ENCODE data around the gene ATP2C2. TPM values are rescaled to one million over a fixed set of nuclear protein-coding genes. Genes with fewer than 3 reads are reported as not detected.
"Not testable (repeated sequence)": the region's sequence is repeated elsewhere in the genome, so short reads cannot be mapped to it uniquely, and the experiment has no call there.

The ATP2C2 gene
- total RNA-seq, 4 donors from 2014 or later, result 0.86 TPM; not detected in 3

DNA sequence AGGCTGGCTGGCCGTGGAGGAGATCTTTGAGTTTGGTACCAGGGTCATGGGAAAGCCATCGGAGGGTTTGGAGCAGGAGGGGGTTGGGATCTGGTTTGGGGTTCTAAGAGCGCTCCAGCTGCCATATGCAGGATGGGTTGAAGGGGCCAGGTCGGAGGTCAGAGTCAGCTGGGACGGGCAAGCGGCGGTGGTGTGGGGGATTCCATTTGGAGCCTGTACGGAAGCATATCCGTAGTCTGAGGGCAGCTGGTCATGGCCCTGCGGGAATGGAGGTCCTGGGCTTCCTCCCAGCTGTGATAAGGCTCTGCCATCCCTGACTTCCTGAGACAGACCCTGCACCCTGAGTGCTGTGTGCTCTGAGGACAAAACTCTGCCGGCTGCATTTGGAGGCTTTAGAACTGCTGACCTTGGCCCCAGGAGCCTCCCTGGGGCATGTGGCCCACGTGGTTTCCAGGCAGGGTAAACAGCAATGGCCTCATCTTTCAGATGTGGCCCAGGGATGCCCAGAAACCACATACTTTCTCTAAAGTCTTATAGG lies 46.5 kb downstream of the ATP2C2 start:
- Histone ChIP-seq H3K36me3 (no peaks in the 10 kb centered on the region), H3K9me3 (no peaks in the 10 kb centered on the region), H3K4me1 (no peaks in the 10 kb centered on the region), H3K4me3 (no peak overlapping the region), H3K27me3 (peaks cover 0 to 15% (median 0%) of the 10 kb centered on the region in 4 donors), H3K27ac (replicated peaks in 1 of 4) (no peak overlapping the region)
- intact Hi-C loops (cut with DNase I), result no loop called here
- 59% methylated on average over 11 of the region's 12 CpGs for WGBS
- no peak for TF ChIP-seq POLR2A (IDR thresholded peaks at IDR 0.05; ENCODE audit: low read depth)
- DNase-seq (ENCODE audit: extremely low spot score), result no peak

- 74% methylated on average over 12 of the region's 20 CpGs for WGBS
- no peak for DNase-seq (ENCODE audit: extremely low spot score)
- H3K27ac ChIP-seq (replicated peaks in 1 of 4), result no peak overlapping the region
- no peaks in the 10 kb centered on the region for H3K4me1 ChIP-seq
- H3K36me3 ChIP-seq, result no peaks in the 10 kb centered on the region
- no peak for TF ChIP-seq POLR2AphosphoS5 (IDR thresholded peaks at IDR 0.05)
- TF ChIP-seq POLR2A (IDR thresholded peaks at IDR 0.05; ENCODE audit: low read depth), result no peak
- TF ChIP-seq EP300 (IDR thresholded peaks at IDR 0.05), result no peak
- no peak for TF ChIP-seq CTCF (IDR thresholded peaks at IDR 0.05)
- intact Hi-C loops (cut with DNase I), result no loop called here
- no peak overlapping the region for H3K4me3 ChIP-seq
- H3K27me3 ChIP-seq, result peaks cover 0 to 15% (median 0%) of the 10 kb centered on the region in 4 donors
- no peaks in the 10 kb centered on the region for H3K9me3 ChIP-seq
Observed at GRCh38 chr16:84416407-84417321, 48.3 kb downstream of the ATP2C2 start.

DNA sequence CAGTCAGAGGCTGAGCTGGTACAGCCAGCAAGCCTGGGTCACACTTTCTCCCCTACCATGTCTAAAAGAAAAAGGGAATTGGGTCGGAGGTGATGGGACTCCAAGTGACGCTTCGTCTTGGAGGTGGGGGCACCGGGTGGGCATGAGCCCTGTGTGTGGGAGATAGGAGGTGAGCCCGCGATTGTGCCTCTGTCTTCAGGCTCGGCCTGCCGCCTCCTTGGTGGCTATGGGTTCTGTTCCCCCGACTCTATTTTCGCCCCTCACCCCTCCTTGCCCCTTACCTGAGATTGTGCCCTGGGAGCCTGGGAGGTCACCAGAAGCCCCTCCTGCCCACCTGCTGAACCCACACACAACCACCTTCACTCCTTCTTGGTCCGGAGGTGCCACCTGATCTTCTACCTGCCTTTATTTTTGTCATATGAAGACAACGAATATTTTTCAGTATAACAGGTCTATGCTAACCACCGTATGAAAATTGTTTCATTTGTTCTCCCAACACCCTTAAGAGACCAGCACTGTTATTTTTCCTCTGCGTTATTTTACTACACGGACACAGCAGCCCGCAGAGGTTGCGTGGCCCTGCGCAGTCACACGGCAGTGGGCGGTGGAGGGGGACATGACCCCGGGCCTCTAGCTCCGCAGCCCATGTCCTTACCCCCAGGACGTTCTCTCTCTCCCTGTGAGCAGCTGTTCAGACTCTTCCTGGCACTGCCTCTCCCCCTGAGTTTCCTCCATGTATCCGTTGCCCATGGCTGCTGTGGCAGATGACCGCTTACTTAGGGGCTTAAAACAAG lies 49.9 kb downstream of the ATP2C2 start:
- H3K4me3 ChIP-seq, result no peak overlapping the region
- H3K27ac ChIP-seq (replicated peaks in 1 of 4), result no peak overlapping the region
- DNase-seq (ENCODE audit: extremely low spot score), result no peak
- intact Hi-C loops (cut with DNase I), result no loop called here
- no peaks in the 10 kb centered on the region for H3K9me3 ChIP-seq
- H3K36me3 ChIP-seq, result no peaks in the 10 kb centered on the region
- TF ChIP-seq POLR2AphosphoS5 (IDR thresholded peaks at IDR 0.05), result no peak
- peaks cover 0 to 15% (median 0%) of the 10 kb centered on the region in 4 donors for H3K27me3 ChIP-seq
- WGBS, result 92% methylated on average over 22 of the region's 25 CpGs
- no peaks in the 10 kb centered on the region for H3K4me1 ChIP-seq

GRCh38 chr16:84419730-84420129 lies 51.4 kb downstream of the ATP2C2 start:
- 95% methylated on average over 8 of the region's 8 CpGs for WGBS
- Histone ChIP-seq H3K4me3 (no peak overlapping the region), H3K27me3 (peaks cover 0 to 15% (median 0%) of the 10 kb centered on the region in 4 donors), H3K4me1 (no peaks in the 10 kb centered on the region), H3K27ac (replicated peaks in 1 of 4) (no peak overlapping the region), H3K9me3 (no peaks in the 10 kb centered on the region), H3K36me3 (no peaks in the 10 kb centered on the region)
- no peak for DNase-seq (ENCODE audit: extremely low spot score)
- TF ChIP-seq CTCF (IDR thresholded peaks at IDR 0.05) (no peak), POLR2A (IDR thresholded peaks at IDR 0.05; ENCODE audit: low read depth) (no peak)
- intact Hi-C loops (cut with DNase I), result no loop called here

- H3K9me3 ChIP-seq; H3K4me3 ChIP-seq; H3K27ac ChIP-seq (replicated peaks in 1 of 4); intact Hi-C loops (cut with DNase I); H3K4me1 ChIP-seq; DNase-seq (ENCODE audit: extremely low spot score); H3K36me3 ChIP-seq: not testable (repeated sequence)
- WGBS, result 90% methylated on average over 6 of the region's 6 CpGs
- peaks cover 0 to 22% (median 0%) of the 10 kb centered on the region in 4 donors for H3K27me3 ChIP-seq
Observed at GRCh38 chr16:84420556-84420955, 52.2 kb downstream of the ATP2C2 start.
